Ovary (tissue), 9 donors: ENCODE data around the gene HIVEP1. TPM values are rescaled to one million over a fixed set of nuclear protein-coding genes. Genes with fewer than 3 reads are reported as not detected.

Experiments used
- DNase-seq, 5 donors: peaks; one replicate each; pipeline ENCODE4 v3.0.0-alpha.2; 2019 to 2020
- H3K27ac ChIP-seq, 2 donors: fragments of 200-600 bp; one replicate each; pipeline versions ENCODE4 v1.5.1 to v1.8.0; 2019 to 2022
- H3K27me3 ChIP-seq: fragments of 200-600 bp; one replicate; pipeline ENCODE4 v1.8.0; 2022
- H3K36me3 ChIP-seq: fragments of 200-600 bp; sonication (generic); one replicate; pipeline ENCODE4 v1.5.1; 2019
- H3K4me1 ChIP-seq: one replicate; pipeline ENCODE4 v1.8.1; 2013; ENCODE audit warnings: mild to moderate bottlenecking, moderate library complexity; ENCODE audit not compliant: insufficient read depth
- H3K4me3 ChIP-seq: fragments of 200-600 bp; sonication (generic); one replicate; pipeline ENCODE4 v1.5.1; 2017
- H3K9me3 ChIP-seq, 2 donors: fragments of 200-600 bp in 1 of 2; sonication (generic) in 1 of 2; one replicate each; pipeline versions ENCODE4 v1.5.1 to v1.8.1; 2013 to 2019; ENCODE audit warnings: mild to moderate bottlenecking in 1 of 2, moderate library complexity in 1 of 2
- CTCF ChIP-seq, 3 donors: fragments of 450-650 bp in 2 of 3; fragments of 200-600 bp in 1 of 3; IDR thresholded peaks; one replicate each; pipeline versions ENCODE4 v1.5.1 to v1.8.0; 2016 to 2022; ENCODE audit warnings: antibody characterized with exemption in 3 of 3, mild to moderate bottlenecking in 1 of 3
- EP300 ChIP-seq: sonication (generic); formaldehyde crosslinking; IDR thresholded peaks from one replicate; pipeline ENCODE4 v1.6.1; 2017; ENCODE audit warnings: antibody characterized with exemption
- POLR2A ChIP-seq: fragments of 450-650 bp; IDR thresholded peaks from one replicate; pipeline ENCODE4 v1.6.1; 2017; ENCODE audit warnings: antibody characterized with exemption, mild to moderate bottlenecking, moderate library complexity
- WGBS, 3 donors: extraction: QIAGEN DNeasy Blood & Tissue Kit in 1 of 3; methylation state at CpG; one replicate each; pipeline versions ENCODE4 v1.1.5 to v1.1.7; 2013 to 2017; 5-methylcytosine and 5-hydroxymethylcytosine counted together
- intact Hi-C, 4 donors: fragments of 100-400 bp; cut with DNase I; formaldehyde crosslinking; loops; one replicate each; pipeline versions ENCODE4 v1.11.0 to v1.15.1; 2022 to 2023
- polyA plus RNA-seq, 2 donors: library from polyadenylated mRNA; stranded (reverse); fragments of 200-250 nt in 1 of 2; fragments of 350-450 nt in 1 of 2; fragmentation: Illumina TruSeq in 1 of 2; extraction: RNeasy Lipid Tissue Mini Kit (QIAGEN cat#74804) in 1 of 2; gene quantifications; one replicate each; pipeline ENCODE4 v1.2.3, GENCODE V29; 2013 to 2014
- total RNA-seq, 7 donors: library from RNA; depleted of rRNA in 2 of 7; stranded (reverse); fragments of >200 nt in 2 of 7; fragmentation: NEBNext Ultra II Directional in 3 of 7; extraction: Animal tissue kit (Norgen Biotek cat#: 25700) in 3 of 7; gene quantifications; one replicate each; pipeline versions ENCODE4 v1.1.0 to v1.2.4, GENCODE V29; 2016 to 2023
- donor health status: DM: no; HTN: no; CAD: no; lungs with moderate emphysema.
- donor health status: DM: no; HTN: no; CAD: no.
- donor health status: Bipolar disorder and iron deficiency.
- donor health status: DM: yes; HTN: yes; CAD: no.
- donor health status: DM: no; HTN: no; CAD: no.
- donor health status: DM: yes; HTN: yes; CAD: no.

Gene HIVEP1
- total and polyA plus RNA-seq, 9 donors, result 11.9 to 45.0 (median 27.0) TPM

GRCh38 chr6:12170351-12171092 lies 158.4 kb downstream of the HIVEP1 start:
- H3K4me3 ChIP-seq, result no peak overlapping the region
- H3K27me3 ChIP-seq, result no peaks in the 10 kb centered on the region
- intact Hi-C loops, result no loop called here
- no peaks in the 10 kb centered on the region for H3K4me1 ChIP-seq
- no peak overlapping the region for H3K27ac ChIP-seq
- WGBS, 3 donors, result 78 to 83% (median 81%) methylated on average over 13 of the region's 13 CpGs
- no peak for TF ChIP-seq POLR2A
- TF ChIP-seq EP300, result no peak
- TF ChIP-seq CTCF (IDR thresholded peaks at IDR 0.05), result no peak
- DNase-seq, result no peak
- no peaks in the 10 kb centered on the region for H3K9me3 ChIP-seq
- H3K36me3 ChIP-seq, result no peaks in the 10 kb centered on the region

- Histone ChIP-seq H3K4me1 (no peaks in the 10 kb centered on the region), H3K27ac (no peak overlapping the region), H3K9me3 (no peaks in the 10 kb centered on the region), H3K4me3 (no peak overlapping the region), H3K36me3 (no peaks in the 10 kb centered on the region), H3K27me3 (no peaks in the 10 kb centered on the region)
- no peak for DNase-seq
- TF ChIP-seq CTCF (IDR thresholded peaks at IDR 0.05) (no peak), POLR2A (no peak), EP300 (no peak)
- WGBS, 3 donors, result 93 to 98% (median 95%) methylated on average over 5 of the region's 5 CpGs
- intact Hi-C loops, result no loop called here
Measured at GRCh38 chr6:12171717-12172116, 159.6 kb downstream of the HIVEP1 start.

GRCh38 chr6:12172572-12172971 lies 160.5 kb downstream of the HIVEP1 start:
- intact Hi-C loops, result no loop called here
- Histone ChIP-seq H3K9me3 (no peaks in the 10 kb centered on the region), H3K4me3 (no peak overlapping the region), H3K27me3 (no peaks in the 10 kb centered on the region), H3K4me1 (no peaks in the 10 kb centered on the region), H3K27ac (no peak overlapping the region), H3K36me3 (no peaks in the 10 kb centered on the region)
- TF ChIP-seq POLR2A, result no peak
- TF ChIP-seq CTCF (IDR thresholded peaks at IDR 0.05), result no peak
- no peak for TF ChIP-seq EP300
- 12 to 20% (median 15%) methylated on average over 2 of the region's 2 CpGs for WGBS, 3 donors
- DNase-seq, result no peak

- no peak for DNase-seq
- intact Hi-C loops, result no loop called here
- TF ChIP-seq POLR2A (no peak), EP300 (no peak), CTCF (IDR thresholded peaks at IDR 0.05) (no peak)
- H3K27me3 ChIP-seq, result no peaks in the 10 kb centered on the region
- H3K4me1 ChIP-seq, result no peaks in the 10 kb centered on the region
- no peak overlapping the region for H3K4me3 ChIP-seq
- H3K36me3 ChIP-seq, result no peaks in the 10 kb centered on the region
- H3K27ac ChIP-seq, result no peak overlapping the region
- 63 to 72% (median 68%) methylated on average over 5 of the region's 5 CpGs for WGBS, 3 donors
- no peaks in the 10 kb centered on the region for H3K9me3 ChIP-seq
Measured at GRCh38 chr6:12173181-12173580, 161.1 kb downstream of the HIVEP1 start.
